Stimulated activated CD4-positive, alpha-beta T cell treated with anti-CD3 and anti-CD28 coated beads, Interleukin-2, amount 100 ng/mL, for 24 hours (primary cell): ENCODE results near the gene FOXO3.

Source experiments
- DNase-seq, 2 donors: peaks; one replicate each; pipeline ENCODE4 v3.0.0-alpha.2; 2020

Gene FOXO3

DNA sequence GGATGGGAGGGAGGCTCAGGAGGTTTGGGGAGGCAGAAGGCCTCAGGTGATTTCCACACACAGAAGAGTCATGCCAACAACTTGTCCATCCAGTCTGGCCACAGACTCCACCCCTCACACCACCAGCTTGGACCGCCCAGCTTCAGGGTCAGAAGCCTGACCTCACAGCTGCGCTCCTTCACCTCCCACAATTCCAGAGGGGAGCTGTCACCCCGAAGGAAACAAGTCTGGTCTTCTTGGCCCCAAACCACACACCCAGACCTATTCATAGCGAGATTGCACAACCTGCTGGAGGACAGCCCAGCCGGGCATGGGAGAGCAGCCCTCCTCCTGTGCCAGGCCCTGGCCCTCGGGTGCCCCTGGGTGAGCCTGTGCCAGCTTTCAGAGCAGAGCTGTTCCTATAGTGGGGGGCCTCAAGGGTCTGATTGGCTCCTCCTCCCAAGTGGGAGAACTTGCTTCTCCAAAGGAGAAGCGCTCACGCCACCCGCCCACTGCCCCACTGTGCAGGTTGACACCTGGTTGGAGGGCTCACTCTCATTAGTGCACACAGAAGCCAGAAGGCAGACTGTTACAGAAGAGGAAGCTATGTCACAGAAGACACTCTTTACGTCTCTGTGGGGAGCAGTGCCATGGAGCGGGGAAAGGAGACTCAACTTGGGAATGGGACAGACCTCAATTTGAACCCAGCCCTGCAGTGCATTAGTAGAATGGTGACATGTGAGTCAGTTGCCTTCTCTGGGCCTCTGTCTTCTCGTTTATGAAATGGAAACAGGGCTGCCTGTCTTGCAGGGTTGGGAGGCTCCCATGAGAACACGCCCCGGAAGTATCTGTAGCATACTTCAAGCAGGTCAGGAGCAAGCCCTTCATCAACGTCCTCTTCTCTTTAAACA lies 128.8 kb downstream of the FOXO3 start:
- no peak for DNase-seq

DNA sequence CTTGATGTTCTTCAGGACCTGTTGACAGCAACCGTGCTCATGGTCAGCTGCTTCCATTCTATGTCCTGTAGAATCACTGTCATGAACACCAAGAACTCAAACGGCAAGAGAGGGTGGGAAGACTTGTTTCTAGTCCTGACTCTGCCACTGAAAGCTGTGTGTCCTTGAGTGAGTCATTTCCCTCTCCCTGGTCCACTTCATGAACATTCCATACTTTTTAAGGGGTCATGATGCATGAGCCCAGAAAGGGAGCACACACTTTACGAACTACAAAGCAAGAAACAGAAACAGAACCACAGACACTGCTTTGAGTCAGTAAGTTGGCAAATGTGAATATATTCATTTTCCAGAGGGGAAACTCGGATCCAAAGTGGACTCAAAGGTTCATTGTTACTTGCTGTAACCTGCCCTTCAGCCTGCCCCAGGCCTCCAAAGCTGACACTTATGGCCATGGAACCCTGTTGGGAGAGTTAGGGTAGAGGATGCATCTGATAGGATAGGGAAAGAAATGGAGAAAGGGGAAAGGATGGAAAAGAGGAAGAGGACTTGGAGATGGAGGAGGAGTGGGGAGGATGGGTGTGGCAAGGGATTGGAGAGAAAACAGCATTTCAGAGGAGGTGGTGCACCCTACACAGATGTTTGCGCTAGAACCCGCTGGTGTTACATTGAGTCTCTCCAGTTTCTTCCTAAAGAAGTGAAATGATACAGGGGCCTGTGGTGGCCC lies 129.8 kb downstream of the FOXO3 start:
- DNase-seq = no peak

GRCh38 chr6:108693430-108694154 lies 132.9 kb downstream of the FOXO3 start:
- no peak for DNase-seq

DNA sequence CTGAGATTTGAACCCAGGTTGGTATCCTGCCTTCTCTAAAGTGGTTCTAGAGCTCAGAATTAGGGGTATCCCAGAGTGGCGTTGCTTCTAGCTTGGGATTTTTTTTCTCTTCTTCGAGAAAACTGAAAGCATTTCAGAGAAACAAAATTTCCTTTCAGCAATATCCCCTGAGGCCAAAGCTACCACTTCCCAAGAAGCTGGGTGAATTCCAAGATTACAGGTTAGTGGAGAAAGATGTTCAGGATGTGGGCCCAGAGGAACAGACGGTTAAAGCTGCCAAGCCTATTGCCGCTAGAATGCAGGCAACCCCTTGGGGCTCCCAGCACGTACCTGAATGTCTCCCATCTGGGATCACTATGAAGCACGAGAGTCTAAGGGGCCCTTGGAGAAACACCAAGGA lies 134.1 kb downstream of the FOXO3 start:
- DNase-seq = no peak

GRCh38 chr6:108697561-108698161 lies 136.9 kb downstream of the FOXO3 start:
- no peak for DNase-seq

- DNase-seq = no peak
Observed at GRCh38 chr6:108698593-108699289, 138.0 kb downstream of the FOXO3 start.

GRCh38 chr6:108699290-108700041 lies 138.7 kb downstream of the FOXO3 start:
- DNase-seq = no peak

DNA sequence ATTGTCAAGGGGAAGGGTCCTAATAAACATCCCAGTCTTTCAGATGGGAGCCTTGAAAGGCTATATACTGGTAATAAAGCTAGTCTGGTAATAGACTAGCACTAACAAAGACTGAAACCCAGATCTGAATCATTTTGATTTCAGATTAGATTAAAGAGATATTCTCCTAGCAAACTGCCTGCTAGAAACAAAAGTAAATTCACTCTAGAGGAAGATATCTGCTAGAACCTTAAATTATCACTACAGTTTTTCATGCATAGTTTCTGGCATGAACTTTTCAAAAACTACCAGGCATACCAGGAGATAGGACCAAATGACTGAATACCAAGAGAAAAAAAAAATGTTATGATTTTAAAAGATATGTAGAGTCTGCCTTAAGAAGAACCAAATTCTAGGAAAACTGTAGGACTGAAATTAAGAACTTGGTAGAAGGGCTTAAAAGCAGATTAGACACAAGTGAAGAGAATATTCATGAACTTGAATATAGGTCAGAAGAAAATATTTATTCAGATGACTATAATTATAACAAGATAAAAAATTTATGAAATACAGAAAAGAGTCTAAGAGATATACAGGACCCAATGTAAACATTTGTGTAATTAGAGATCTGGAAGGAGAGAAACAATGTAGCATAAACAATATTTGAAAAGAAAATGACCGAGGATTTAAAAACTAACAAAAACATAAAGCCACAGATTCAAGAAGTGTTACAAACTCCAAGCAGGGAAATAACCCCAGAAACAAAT lies 141.6 kb downstream of the FOXO3 start:
- no peak for DNase-seq

- DNase-seq = no peak
Observed at GRCh38 chr6:108706649-108707048, 145.9 kb downstream of the FOXO3 start.

GRCh38 chr6:108707328-108707976 lies 146.7 kb downstream of the FOXO3 start:
- DNase-seq = no peak

DNA sequence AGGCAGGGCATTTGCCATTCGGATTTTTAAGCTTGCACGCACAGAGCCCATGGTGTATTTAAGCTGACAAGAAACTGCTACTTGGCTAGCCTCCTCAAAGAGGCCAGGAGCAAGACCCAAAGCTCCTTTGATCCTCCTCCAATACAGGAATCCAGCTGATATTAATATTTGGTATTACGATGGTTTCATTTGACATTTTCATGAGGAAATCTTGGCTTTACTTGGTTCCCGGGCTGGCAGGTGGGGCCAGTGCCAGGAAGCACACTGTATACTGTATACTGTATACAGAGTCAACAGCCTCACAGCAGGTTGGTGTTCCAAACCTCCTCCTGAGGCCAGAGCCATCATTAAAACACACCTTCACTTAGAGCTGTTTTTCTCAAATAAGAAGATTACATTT lies 149.3 kb downstream of the FOXO3 start:
- no peak for DNase-seq

GRCh38 chr6:108710551-108710950 lies 149.8 kb downstream of the FOXO3 start:
- DNase-seq = no peak

DNA sequence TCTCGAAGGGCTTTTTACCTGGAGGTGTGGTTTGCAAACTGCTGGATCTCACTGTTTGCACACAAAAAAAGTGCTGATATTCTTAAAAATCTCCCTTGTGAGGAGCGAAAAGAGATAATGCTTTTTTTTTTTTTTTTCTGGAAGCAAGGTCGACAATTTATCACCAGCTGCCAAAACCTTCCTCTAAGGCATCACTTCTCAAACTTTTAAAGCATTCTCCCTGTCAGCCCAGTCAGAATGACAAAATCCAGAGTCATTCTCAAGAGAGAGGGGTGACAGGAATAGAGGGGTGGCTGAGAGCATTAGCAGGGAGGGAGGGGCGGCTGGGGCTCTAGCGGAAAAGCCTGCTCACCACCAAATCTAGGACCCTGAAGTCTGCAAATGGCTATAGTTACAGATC lies 150.4 kb downstream of the FOXO3 start:
- no peak for DNase-seq

DNA sequence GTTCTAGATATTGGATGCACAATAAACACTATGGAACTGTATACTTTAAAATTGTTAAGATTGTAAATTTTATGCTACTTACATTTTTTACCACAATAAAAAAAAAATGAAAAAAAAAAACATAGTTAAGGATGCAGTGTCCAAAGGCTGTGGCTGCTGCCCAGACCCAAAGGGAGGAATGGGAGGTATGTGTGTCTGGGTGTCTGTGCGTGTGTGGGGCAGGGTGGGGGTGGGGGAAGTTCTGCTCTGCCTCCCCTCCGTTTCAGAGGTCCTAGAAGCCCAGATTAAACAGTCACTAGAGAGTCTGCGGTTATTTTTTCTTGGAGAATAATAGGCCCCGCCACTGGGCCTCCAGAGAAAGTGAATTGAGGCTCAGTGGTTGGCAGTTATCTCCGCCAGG lies 151.1 kb downstream of the FOXO3 start:
- no peak for DNase-seq

- no peak for DNase-seq
Observed at GRCh38 chr6:108712946-108713345, 152.2 kb downstream of the FOXO3 start.

DNA sequence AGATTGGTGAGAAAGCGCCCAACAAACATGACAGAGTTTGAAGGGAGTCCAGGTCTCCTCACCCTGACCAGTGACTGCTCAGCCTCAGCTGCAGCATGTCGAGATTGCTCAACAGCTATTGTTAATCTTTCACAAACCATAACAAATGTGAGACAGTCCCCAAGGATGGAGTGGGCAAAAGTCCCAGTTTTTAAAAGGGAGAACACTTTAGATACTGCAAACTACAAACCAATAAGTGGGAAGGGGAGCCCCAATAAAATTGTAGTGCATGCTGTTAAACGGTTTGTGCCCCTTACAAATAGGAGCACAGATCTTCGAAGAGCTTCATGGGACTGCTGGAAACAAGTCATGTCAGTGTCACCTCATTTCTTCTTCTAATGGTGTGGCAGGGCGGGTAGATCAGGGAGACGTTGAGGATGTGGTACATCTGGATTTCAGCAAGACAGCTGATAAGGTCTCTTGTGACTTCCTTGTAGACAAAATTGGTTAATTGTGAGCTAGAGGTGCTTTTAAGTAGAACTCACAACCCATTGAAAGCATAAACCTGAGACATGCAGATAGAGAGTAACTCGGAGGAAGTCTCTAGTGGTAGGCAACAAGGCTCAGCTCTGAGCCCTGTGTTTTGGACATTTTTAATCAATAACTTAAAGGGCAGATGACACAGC lies 153.5 kb downstream of the FOXO3 start:
- no peak for DNase-seq

DNA sequence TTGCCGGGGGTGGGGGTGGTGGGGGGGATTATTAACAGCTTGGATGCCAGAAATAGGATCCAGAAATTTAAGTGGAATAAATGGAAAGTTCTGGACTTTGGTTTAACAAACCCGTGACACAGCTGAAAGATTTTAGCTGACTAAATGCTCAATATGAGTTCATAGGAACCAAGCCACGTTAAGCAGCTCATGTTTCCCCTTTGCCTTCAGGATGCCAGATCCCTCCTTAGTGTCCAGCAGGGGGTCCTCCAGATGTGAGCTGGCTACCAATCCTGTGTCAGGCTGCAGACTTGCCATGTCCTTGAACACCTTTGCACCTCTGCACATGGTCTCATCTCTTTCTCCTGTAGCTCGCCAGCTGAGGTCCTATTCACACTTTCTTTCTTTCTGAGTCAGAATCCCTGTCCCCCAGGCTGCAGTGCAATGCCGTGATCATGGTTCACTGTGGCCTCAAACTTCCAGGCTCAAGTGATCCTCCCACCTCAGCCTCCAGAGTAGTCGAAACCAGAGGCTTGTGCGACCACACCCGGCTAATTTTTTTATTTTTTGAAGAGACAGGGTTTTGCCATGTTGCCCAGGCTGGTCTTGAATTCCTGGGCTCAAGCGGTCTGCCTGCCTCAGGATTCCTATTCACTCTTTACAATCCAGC lies 154.2 kb downstream of the FOXO3 start:
- no peak for DNase-seq

GRCh38 chr6:108715832-108716231 lies 155.1 kb downstream of the FOXO3 start:
- DNase-seq = no peak
